Dermis microvascular lymphatic vessel endothelial cell (primary cell): ENCODE data around the gene CDX2. TPM values are rescaled to one million over a fixed set of nuclear protein-coding genes. Genes with fewer than 3 reads are reported as not detected.

Source experiments
- DNase-seq, 2 donors: peaks; one replicate each; pipeline versions ENCODE4 v3.0.0 to v3.0.0-alpha.2; 2010; ENCODE audit warnings: low read depth in 2 of 2
- total RNA-seq: library from RNA; depleted of rRNA; stranded (reverse); fragments of >200 nt; gene quantifications from 2 replicates; pipeline ENCODE4 v1.2.1, GENCODE V29; 2014

CDX2 gene
- total RNA-seq, 1 donor from 2014 or later = not detected

- no peak for DNase-seq
These were observed 36.0 kb downstream of the CDX2 start for GRCh38 chr13:27933118-27933517.

GRCh38 chr13:27929868-27930267 lies 39.2 kb downstream of the CDX2 start:
- DNase-seq = no peak

GRCh38 chr13:27928805-27929753 lies 40.0 kb downstream of the CDX2 start:
- no peak for DNase-seq

GRCh38 chr13:27928353-27928804 lies 40.7 kb downstream of the CDX2 start:
- DNase-seq = no peak

- no peak for DNase-seq
These were observed 41.4 kb downstream of the CDX2 start for GRCh38 chr13:27927444-27928352.

GRCh38 chr13:27926644-27927434 lies 42.3 kb downstream of the CDX2 start:
- no peak for DNase-seq

- DNase-seq = no peak
These were observed 43.7 kb downstream of the CDX2 start for GRCh38 chr13:27925220-27925991.

GRCh38 chr13:27924529-27925141 lies 44.5 kb downstream of the CDX2 start:
- DNase-seq = no peak

- no peak for DNase-seq
These were observed 45.2 kb downstream of the CDX2 start for GRCh38 chr13:27923794-27924528.

GRCh38 chr13:27922883-27923612 lies 46.1 kb downstream of the CDX2 start:
- DNase-seq = no peak

GRCh38 chr13:27921961-27922882 lies 46.9 kb downstream of the CDX2 start:
- DNase-seq = no peak

GRCh38 chr13:27921421-27921960 lies 47.6 kb downstream of the CDX2 start:
- no peak for DNase-seq

GRCh38 chr13:27920677-27921420 lies 48.3 kb downstream of the CDX2 start:
- no peak for DNase-seq

- DNase-seq = peak in 1 of 2 donors; percentile 33
These were observed 49.0 kb downstream of the CDX2 start, which contains the start of gene PDX1 for GRCh38 chr13:27919934-27920676. Gene PDX1 (plus strand): TSS chr13:27920000. CDS start chr13:27920139, 139 bp downstream.

- no peak for DNase-seq
These were observed 49.5 kb downstream of the CDX2 start for GRCh38 chr13:27919659-27919933.
